Kidney (tissue), 14 donors: ENCODE results near the gene CLDN6. TPM values are rescaled to one million over a fixed set of nuclear protein-coding genes. Genes with fewer than 3 reads are reported as not detected.

ENCODE experiments used
- DNase-seq, 5 donors: peaks; one replicate each; pipeline ENCODE4 v3.0.0-alpha.2; 2013 to 2020
- FAIRE-seq: peaks from 2 replicates; lab custom pipeline; 2012; peaks lifted over from hg19 to GRCh38; lab: Jason Lieb, UNC
- H3K27ac ChIP-seq, 2 donors: one replicate each; pipeline ENCODE4 v1.7.0; 2013; ENCODE audit warnings: low read depth in 2 of 2, low read length in 2 of 2, inconsistent platforms in 1 of 2
- H3K27me3 ChIP-seq: one replicate; pipeline ENCODE4 v1.7.1; 2013; ENCODE audit warnings: low read length, inconsistent platforms; ENCODE audit not compliant: control insufficient read depth, insufficient read depth
- H3K36me3 ChIP-seq, 3 donors: one replicate each; pipeline versions ENCODE4 v1.7.0 to v1.7.1; 2013; ENCODE audit warnings: low read length in 3 of 3, control low read depth in 1 of 3, inconsistent platforms in 1 of 3; ENCODE audit not compliant: insufficient read depth in 3 of 3, control insufficient read depth in 2 of 3
- H3K4me1 ChIP-seq, 3 donors: one replicate each; pipeline versions ENCODE4 v1.7.0 to v1.7.1; 2013; ENCODE audit warnings: low read length in 3 of 3, inconsistent platforms in 1 of 3, low read depth in 1 of 3; ENCODE audit not compliant: control insufficient read depth in 2 of 3, insufficient read depth in 2 of 3
- H3K4me3 ChIP-seq, 3 donors: one replicate each; pipeline versions ENCODE4 v1.7.0 to v1.8.1; 2013; ENCODE audit warnings: low read length in 3 of 3, control low read depth in 1 of 3, inconsistent platforms in 1 of 3
- H3K9ac ChIP-seq, 3 donors: one replicate each; pipeline versions ENCODE4 v1.7.0 to v1.7.1; 2013; ENCODE audit warnings: low read length in 3 of 3, control low read depth in 1 of 3, inconsistent platforms in 1 of 3
- H3K9me3 ChIP-seq, 3 donors: one replicate each; pipeline versions ENCODE4 v1.7.0 to v1.7.1; 2013; ENCODE audit warnings: low read length in 3 of 3, control low read depth in 1 of 3, inconsistent platforms in 1 of 3; ENCODE audit not compliant: control insufficient read depth in 2 of 3, insufficient read depth in 1 of 3
- intact Hi-C: fragments of 100-400 bp; cut with DNase I; formaldehyde crosslinking; loops from one replicate; pipeline ENCODE4 v1.11.1; 2022
- polyA plus RNA-seq: library from polyadenylated mRNA; stranded (reverse); fragments of 350-450 nt; fragmentation: Illumina TruSeq; extraction: RNeasy Lipid Tissue Mini Kit (QIAGEN cat#74804); gene quantifications from one replicate; pipeline ENCODE4 v1.2.3, GENCODE V29; 2014; ENCODE audit warnings: low read depth, low replicate concordance; ENCODE audit not compliant: insufficient read depth
- total RNA-seq: library from RNA; stranded (reverse); fragmentation: NEBNext Ultra II Directional; extraction: Animal tissue kit (Norgen Biotek cat#: 25700); gene quantifications from one replicate; pipeline ENCODE4 v1.2.1, GENCODE V29; 2021
- TF ChIP-seq, protein P1 (sequence below): IDR thresholded peaks from 3 replicates; pipeline ENCODE4 v1.5.1; 2012; ENCODE audit warnings: mild to moderate bottlenecking, moderate library complexity, borderline replicate concordance; ENCODE audit not compliant: insufficient read depth; ENCODE audit errors: extremely low read depth
- donor health status: control.
- donor health status: control.
- donor health status: control.
- donor health status: control.
- donor health status: control.
- donor health status: DM: yes; HTN: yes; CAD: no.
- donor health status: Normal renal cell carcinoma (clear cell type).

The CLDN6 gene
- total and polyA plus RNA-seq, 2 donors from 2014 or later: 0.47 TPM; not detected in 1

DNA sequence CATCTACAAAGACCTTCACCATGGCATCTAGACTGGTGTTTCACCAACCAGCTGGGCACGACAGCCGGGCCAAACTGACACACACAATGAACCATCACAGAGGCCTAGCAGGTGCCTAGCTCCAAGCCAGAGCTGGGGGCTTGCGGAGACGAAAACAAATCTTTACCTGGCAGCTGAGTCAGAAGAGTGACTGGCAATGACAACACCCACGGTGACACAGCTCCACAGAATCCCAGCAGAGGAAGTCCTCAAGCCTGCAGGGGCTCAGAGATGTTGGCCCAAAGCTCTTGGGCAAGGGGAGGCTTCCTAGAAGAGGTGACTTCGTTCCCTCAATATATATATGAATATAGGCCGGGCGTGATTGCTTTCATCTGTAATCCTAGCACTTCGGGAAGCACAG, 33.5 kb upstream of the CLDN6 start:
- no peak overlapping the region for H3K9ac ChIP-seq
- no peak overlapping the region for H3K27ac ChIP-seq
- FAIRE-seq (no peak), DNase-seq (no peak)
- intact Hi-C loops: no loop called here
- TF ChIP-seq, protein P1, sequence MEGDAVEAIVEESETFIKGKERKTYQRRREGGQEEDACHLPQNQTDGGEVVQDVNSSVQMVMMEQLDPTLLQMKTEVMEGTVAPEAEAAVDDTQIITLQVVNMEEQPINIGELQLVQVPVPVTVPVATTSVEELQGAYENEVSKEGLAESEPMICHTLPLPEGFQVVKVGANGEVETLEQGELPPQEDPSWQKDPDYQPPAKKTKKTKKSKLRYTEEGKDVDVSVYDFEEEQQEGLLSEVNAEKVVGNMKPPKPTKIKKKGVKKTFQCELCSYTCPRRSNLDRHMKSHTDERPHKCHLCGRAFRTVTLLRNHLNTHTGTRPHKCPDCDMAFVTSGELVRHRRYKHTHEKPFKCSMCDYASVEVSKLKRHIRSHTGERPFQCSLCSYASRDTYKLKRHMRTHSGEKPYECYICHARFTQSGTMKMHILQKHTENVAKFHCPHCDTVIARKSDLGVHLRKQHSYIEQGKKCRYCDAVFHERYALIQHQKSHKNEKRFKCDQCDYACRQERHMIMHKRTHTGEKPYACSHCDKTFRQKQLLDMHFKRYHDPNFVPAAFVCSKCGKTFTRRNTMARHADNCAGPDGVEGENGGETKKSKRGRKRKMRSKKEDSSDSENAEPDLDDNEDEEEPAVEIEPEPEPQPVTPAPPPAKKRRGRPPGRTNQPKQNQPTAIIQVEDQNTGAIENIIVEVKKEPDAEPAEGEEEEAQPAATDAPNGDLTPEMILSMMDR: no peak
- H3K27me3 ChIP-seq: peaks cover 11% of the 10 kb centered on the region
- no peaks in the 10 kb centered on the region for H3K9me3 ChIP-seq
- no peaks in the 10 kb centered on the region for H3K36me3 ChIP-seq
- H3K4me3 ChIP-seq: no peak overlapping the region
- H3K4me1 ChIP-seq: no peaks in the 10 kb centered on the region

DNA sequence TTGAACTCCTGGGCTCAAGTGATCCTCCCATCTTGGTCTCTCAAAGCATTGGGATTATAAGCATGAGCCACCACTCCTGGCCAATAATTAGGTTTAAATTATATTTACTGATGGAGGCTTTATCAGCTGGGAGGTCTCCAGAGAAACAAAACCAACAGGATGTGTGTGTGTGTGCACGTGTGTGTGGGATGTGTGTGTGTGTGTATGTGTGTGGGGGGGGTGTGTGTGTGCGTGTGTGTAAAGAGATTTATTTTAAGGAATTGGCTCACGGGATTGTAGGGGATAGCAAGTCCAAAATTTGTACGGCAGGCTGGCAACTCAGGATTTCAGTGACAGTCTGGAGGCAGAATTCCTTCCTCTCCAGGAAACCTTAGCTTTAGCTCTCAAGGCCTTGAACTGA, 33.0 kb upstream of the CLDN6 start:
- H3K27me3 ChIP-seq: peaks cover 11% of the 10 kb centered on the region
- no peaks in the 10 kb centered on the region for H3K9me3 ChIP-seq
- no peak overlapping the region for H3K9ac ChIP-seq
- FAIRE-seq (no peak), DNase-seq (no peak)
- peaks cover 0 to 2% (median 0%) of the 10 kb centered on the region in 3 donors for H3K4me1 ChIP-seq
- intact Hi-C loops: no loop called here
- TF ChIP-seq, protein P1: no peak
- H3K4me3 ChIP-seq: no peak overlapping the region
- no peaks in the 10 kb centered on the region for H3K36me3 ChIP-seq
- no peak overlapping the region for H3K27ac ChIP-seq

DNA sequence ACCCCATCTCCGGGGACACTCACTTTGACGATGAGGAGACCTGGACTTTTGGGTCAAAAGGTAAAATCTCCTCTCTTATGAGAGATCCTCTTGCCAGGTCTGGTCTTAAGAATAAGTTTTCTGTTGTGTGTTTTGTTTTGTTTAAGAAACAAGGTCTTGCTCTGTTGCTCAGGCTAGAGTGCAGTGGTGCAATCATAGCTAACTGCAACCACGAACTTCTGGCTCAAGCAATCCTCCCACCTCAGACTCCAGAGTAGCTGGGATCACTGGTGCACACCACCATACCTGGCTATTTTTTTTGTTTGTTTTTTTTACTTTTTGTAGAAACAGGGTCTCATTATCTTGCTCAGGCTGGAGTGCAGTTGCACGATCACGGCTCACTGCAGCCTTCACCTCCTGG, 32.5 kb upstream of the CLDN6 start:
- H3K27ac ChIP-seq: no peak overlapping the region

More for the DNA sequence above, 32.5 kb upstream of the CLDN6 start:
- FAIRE-seq (no peak), DNase-seq (no peak)
- TF ChIP-seq, protein P1: no peak
- peaks cover 11% of the 10 kb centered on the region for H3K27me3 ChIP-seq
- intact Hi-C loops: no loop called here
- H3K4me1 ChIP-seq: peaks cover 0 to 4% (median 0%) of the 10 kb centered on the region in 3 donors
- no peak overlapping the region for H3K9ac ChIP-seq
- H3K9me3 ChIP-seq: no peaks in the 10 kb centered on the region
- H3K4me3 ChIP-seq: no peak overlapping the region
- no peaks in the 10 kb centered on the region for H3K36me3 ChIP-seq
